HCT116 (cell line): Measurements from ENCODE around the gene SPDYE3. TPM values are rescaled to one million over a fixed set of nuclear protein-coding genes. Genes with fewer than 3 reads are reported as not detected.
A peak's percentile ranks its signal among the peaks of the same experiment; 100 is the strongest.
"Not testable (repeated sequence)": the region's sequence is repeated elsewhere in the genome, so short reads cannot be mapped to it uniquely, and the experiment has no call there.

Experiments used
- ATAC-seq: fragments of 200-7000 bp; cut with Tn5 transposase; 2 replicates; pipeline ENCODE4 v1.9.1; 2020; ENCODE audit warnings: mild to moderate bottlenecking, moderate library complexity
- BruUV-seq: library from RNA; stranded (reverse); fragments of 400-500 nt; replicated peaks from 2 replicates; lab custom pipeline; 2021; lab: Mats Ljungman, UMichigan
- CTCF ChIA-PET: fragments of 300-600 bp; sonication (Branson Sonifier 250); formaldehyde crosslinking; loops from one replicate; lab custom pipeline; 2021; ENCODE audit warnings: antibody characterized with exemption; lab: Charles Lee
- POLR2A ChIA-PET: fragments of 300-600, 350-600 bp; sonication (Branson Sonifier 250); formaldehyde crosslinking; loops from one replicate; lab custom pipeline; 2021; ENCODE audit warnings: antibody characterized with exemption; lab: Charles Lee
- RAD21 ChIA-PET, 2 experiments: fragments of 300-600 bp; sonication (Branson Sonifier 250); formaldehyde crosslinking; loops; one replicate each; lab custom pipeline; 2023; ENCODE audit warnings: low total read pairs in 2 of 2; ENCODE audit not compliant: uncharacterized antibody in 2 of 2, unreplicated experiment in 2 of 2, low non-redundant PET in 1 of 2; lab: Charles Lee
- DNase-seq: peaks from one replicate; pipeline ENCODE4 v3.0.0-alpha.2; 2010; ENCODE audit warnings: low read depth, low spot score
- H2AFZ ChIP-seq: fragments of 200-600 bp; shearing (Covaris generic), sonication (generic); 2 replicates; pipeline ENCODE4 v1.6.1; 2017; ENCODE audit warnings: low read depth, mixed run types, mixed read lengths, antibody characterized with exemption, low read length; ENCODE audit not compliant: poor library complexity, severe bottlenecking
- H3K27ac ChIP-seq: 2 replicates; pipeline ENCODE4 v1.5.1; 2012; ENCODE audit warnings: low read depth, low read length
- H3K27me3 ChIP-seq: fragments of 200-600 bp; sonication (generic); 2 replicates; pipeline ENCODE4 v1.6.1; 2016; ENCODE audit warnings: mixed run types, low read length, mixed read lengths; ENCODE audit not compliant: insufficient read depth
- H3K36me3 ChIP-seq, 2 experiments: fragments of 200-500 bp in 1 of 2; fragments of 200-600 bp in 1 of 2; sonication (Bioruptor generic) in 1 of 2; sonication (generic) in 1 of 2; 2 replicates each; pipeline versions ENCODE4 v1.5.1 to v1.6.1; 2014 to 2016; ENCODE audit warnings: low read length in 2 of 2, inconsistent platforms in 1 of 2, mixed read lengths in 1 of 2, mixed run types in 1 of 2; ENCODE audit not compliant: insufficient read depth in 2 of 2, control insufficient read depth in 1 of 2
- H3K4me1 ChIP-seq, 2 experiments: fragments of 200-600 bp in 1 of 2; sonication (generic) in 1 of 2; 2 replicates each; pipeline versions ENCODE4 v1.5.1 to v1.6.1; 2012 to 2017; ENCODE audit warnings: low read length in 2 of 2, inconsistent platforms in 1 of 2, mild to moderate bottlenecking in 1 of 2, mixed read lengths in 1 of 2, mixed run types in 1 of 2, moderate library complexity in 1 of 2; ENCODE audit not compliant: insufficient read depth in 2 of 2, control insufficient read depth in 1 of 2
- H3K4me2 ChIP-seq: fragments of 200-600 bp; sonication (generic); 2 replicates; pipeline ENCODE4 v1.6.1; 2017; ENCODE audit warnings: mixed run types, low read length, mixed read lengths
- H3K4me3 ChIP-seq, 2 experiments: fragments of 200-600 bp in 1 of 2; sonication (generic) in 1 of 2; replicated peaks in 1 of 2; 2 replicates each; pipeline ENCODE4 v1.5.1; 2011 to 2016; ENCODE audit warnings: low read length in 2 of 2, control low read depth in 1 of 2, low read depth in 1 of 2, mild to moderate bottlenecking in 1 of 2, mixed read lengths in 1 of 2, mixed run types in 1 of 2
- H3K79me2 ChIP-seq: fragments of 200-600 bp; sonication (generic); 2 replicates; pipeline ENCODE4 v1.6.1; 2017; ENCODE audit warnings: mild to moderate bottlenecking, mixed run types, low read length, moderate library complexity, mixed read lengths; ENCODE audit not compliant: insufficient read depth
- H3K9ac ChIP-seq: fragments of 200-600 bp; sonication (generic); 2 replicates; pipeline ENCODE4 v1.6.1; 2016; ENCODE audit warnings: low read length, mixed read lengths
- H3K9me2 ChIP-seq: fragments of 200-600 bp; sonication (generic), shearing (Covaris generic); 2 replicates; pipeline ENCODE4 v1.6.1; 2017; ENCODE audit warnings: mixed run types, mild to moderate bottlenecking, moderate library complexity; ENCODE audit not compliant: insufficient read depth
- H3K9me3 ChIP-seq, 2 experiments: fragments of 200-500 bp in 1 of 2; fragments of 200-600 bp in 1 of 2; sonication (Bioruptor generic) in 1 of 2; sonication (generic) in 1 of 2; 2 replicates each; pipeline ENCODE4 v1.6.1; 2014 to 2017; ENCODE audit warnings: low read length in 2 of 2, mixed read lengths in 2 of 2, inconsistent platforms in 1 of 2, low read depth in 1 of 2, mild to moderate bottlenecking in 1 of 2, mixed run types in 1 of 2, moderate library complexity in 1 of 2; ENCODE audit not compliant: control insufficient read depth in 1 of 2, insufficient read depth in 1 of 2
- H4K20me1 ChIP-seq: fragments of 200-600 bp; sonication (generic), shearing (Covaris generic); 2 replicates; pipeline ENCODE4 v1.6.1; 2017; ENCODE audit warnings: mixed run types, mild to moderate bottlenecking, moderate library complexity; ENCODE audit not compliant: insufficient read depth
- FOSL1 ChIP-seq: IDR thresholded peaks from 2 replicates; pipeline ENCODE4 v1.6.1; 2012; ENCODE audit warnings: low read depth
- JUND ChIP-seq: IDR thresholded peaks from 2 replicates; pipeline ENCODE4 v1.6.1; 2012
- intact Hi-C: fragments of 100-400 bp; cut with micrococcal nuclease; formaldehyde crosslinking; loops from 2 replicates; pipeline ENCODE4 v1.10.0; 2022
- total RNA-seq: library from RNA; stranded (reverse); gene quantifications from one replicate; pipeline ENCODE4 v1.2.1, GENCODE V29; 2021; ENCODE audit not compliant: unreplicated experiment
- TF ChIP-seq, protein P1 (sequence below), 3 experiments: fragments of 200-600 bp in 1 of 3; sonication (generic) in 1 of 3; IDR thresholded peaks in 2 of 3; conservative IDR thresholded peaks in 1 of 3; 2 replicates each; pipeline ENCODE4 v1.5.1; 2012 to 2017; ENCODE audit warnings: low read depth in 2 of 3, low read length in 2 of 3, antibody characterized with exemption in 1 of 3, borderline replicate concordance in 1 of 3, control low read depth in 1 of 3, mild to moderate bottlenecking in 1 of 3, mixed read lengths in 1 of 3, mixed run types in 1 of 3, moderate library complexity in 1 of 3; ENCODE audit not compliant: insufficient read depth in 1 of 3

The SPDYE3 gene
- total RNA-seq, 1 experiment from 2014 or later = not detected

DNA sequence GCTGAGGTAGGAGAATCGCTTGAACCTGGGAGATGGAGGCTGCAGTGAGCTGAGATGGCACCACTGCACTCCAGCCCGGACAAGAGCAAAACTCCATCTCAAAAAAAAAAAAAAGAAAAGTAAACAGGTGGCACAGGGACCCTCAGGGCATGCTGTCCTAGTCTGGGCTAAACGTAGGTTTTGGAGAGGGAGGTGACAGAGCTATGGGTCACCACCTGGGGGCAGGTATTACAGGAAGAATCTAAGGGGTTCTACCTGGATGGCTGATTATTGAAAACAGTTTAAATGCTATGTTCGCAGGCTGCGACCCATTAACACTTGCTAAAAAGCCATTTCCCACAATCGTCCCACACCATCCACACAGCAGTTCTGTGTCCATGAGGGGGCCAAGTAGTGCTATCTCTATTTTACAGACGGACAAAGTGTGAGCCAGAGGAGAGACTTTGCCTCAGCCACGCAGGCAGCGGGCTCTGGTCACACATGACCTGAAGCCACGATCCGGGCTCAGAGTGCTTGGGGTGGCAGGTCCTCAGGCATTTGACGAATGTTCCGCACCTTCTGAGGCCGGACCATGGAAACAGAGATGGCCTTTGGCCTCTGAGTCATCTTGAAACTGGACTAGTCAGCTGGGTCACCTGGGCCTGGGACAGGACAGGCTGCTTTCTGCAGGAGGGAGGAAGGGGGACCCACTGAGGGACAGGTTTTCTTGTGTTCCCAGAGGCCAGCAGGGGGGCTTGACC is 38.0 kb upstream of the SPDYE3 start:
- RAD21 ChIA-PET, H3K9me3 ChIP-seq, H4K20me1 ChIP-seq, intact Hi-C loops, H3K36me3 ChIP-seq, DNase-seq, POLR2A ChIA-PET, BruUV-seq, H3K9me2 ChIP-seq, H3K27me3 ChIP-seq, H2AFZ ChIP-seq: not testable (repeated sequence)
- CTCF ChIA-PET = interaction anchor here (1.5 kb wide), 1 partner anchor 137 kb away, joined by 3 read pairs; no protein-coding TSS in a partner anchor
- Histone ChIP-seq H3K4me3 (peak overlapping the region; percentile 17 to 45), H3K79me2 (peaks cover 13% of the 10 kb centered on the region; the same call in 1 of the 2 replicates), H3K4me1 (peaks cover 50 to 74% of the 10 kb centered on the region in 2 experiments), H3K9ac (peak overlapping the region; percentile 45), H3K4me2 (peak overlapping the region; percentile 71), H3K27ac (peak overlapping the region; percentile 66)
- TF ChIP-seq JUND (peak; percentile 55), FOSL1 (peak; percentile 60)
- TF ChIP-seq, protein P1, sequence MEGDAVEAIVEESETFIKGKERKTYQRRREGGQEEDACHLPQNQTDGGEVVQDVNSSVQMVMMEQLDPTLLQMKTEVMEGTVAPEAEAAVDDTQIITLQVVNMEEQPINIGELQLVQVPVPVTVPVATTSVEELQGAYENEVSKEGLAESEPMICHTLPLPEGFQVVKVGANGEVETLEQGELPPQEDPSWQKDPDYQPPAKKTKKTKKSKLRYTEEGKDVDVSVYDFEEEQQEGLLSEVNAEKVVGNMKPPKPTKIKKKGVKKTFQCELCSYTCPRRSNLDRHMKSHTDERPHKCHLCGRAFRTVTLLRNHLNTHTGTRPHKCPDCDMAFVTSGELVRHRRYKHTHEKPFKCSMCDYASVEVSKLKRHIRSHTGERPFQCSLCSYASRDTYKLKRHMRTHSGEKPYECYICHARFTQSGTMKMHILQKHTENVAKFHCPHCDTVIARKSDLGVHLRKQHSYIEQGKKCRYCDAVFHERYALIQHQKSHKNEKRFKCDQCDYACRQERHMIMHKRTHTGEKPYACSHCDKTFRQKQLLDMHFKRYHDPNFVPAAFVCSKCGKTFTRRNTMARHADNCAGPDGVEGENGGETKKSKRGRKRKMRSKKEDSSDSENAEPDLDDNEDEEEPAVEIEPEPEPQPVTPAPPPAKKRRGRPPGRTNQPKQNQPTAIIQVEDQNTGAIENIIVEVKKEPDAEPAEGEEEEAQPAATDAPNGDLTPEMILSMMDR (IDR thresholded peaks at IDR 0.05 in 2 of 3, conservative IDR thresholded peaks at IDR 0.05 in 1 of 3; ENCODE audit: borderline replicate concordance in 1 of 3, insufficient read depth in 1 of 3, low read depth in 2 of 3, low read length in 2 of 3) = peak in 2 of 3 experiments; percentile 18 to 25; a peak in 3 of 6 replicates
- ATAC-seq = peak; percentile 52

DNA sequence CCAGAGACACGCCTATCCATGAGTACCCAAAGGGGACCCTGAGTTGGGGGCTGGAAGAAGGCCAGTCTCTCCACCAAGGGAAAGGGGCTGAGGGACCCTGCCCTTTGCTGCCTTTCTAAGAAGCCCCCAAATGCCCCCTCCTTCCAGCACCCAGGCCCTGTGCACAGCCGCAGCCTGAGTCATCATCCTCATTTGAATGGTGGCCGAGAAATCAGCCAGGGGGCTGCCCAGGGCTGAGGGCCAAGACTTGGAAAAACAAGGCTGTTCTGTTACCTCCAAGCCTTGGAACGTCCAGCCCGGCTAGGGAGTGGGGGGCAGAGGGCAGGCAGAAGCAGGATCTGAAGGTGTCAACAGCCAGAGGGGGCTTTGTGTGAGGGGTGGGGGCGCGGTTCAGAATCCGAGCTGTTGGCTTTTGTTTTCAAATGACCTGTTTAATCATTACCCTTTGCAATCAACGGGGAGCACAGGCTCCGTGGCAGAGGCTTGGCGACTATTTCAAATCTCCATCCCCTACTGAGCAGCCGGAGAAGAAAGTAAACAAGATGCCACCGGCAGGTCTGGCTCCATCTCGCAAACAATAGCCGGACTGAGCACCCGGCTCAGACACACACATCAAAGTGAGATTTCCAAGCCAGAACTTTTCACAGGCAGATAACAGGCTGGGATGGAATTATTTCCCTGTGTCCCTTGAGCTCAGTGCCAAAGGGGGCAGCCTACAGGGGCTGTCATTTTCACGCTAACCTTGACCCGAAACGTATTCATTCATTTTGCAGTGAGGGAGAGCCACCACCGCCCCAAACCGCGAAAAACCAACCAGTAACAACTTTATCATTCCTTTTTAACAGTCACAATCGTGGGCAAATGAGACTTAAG is 37.2 kb upstream of the SPDYE3 start:
- peaks cover 13% of the 10 kb centered on the region; the same call in 1 of the 2 replicates for H3K79me2 ChIP-seq
- peak overlapping the region; percentile 49 for H3K9ac ChIP-seq
- H2AFZ ChIP-seq, intact Hi-C loops, H4K20me1 ChIP-seq, RAD21 ChIA-PET, H3K36me3 ChIP-seq, H3K9me2 ChIP-seq, H3K9me3 ChIP-seq, H3K27me3 ChIP-seq, POLR2A ChIA-PET, DNase-seq: not testable (repeated sequence)
- H3K4me2 ChIP-seq = peak overlapping the region; percentile 71
- H3K27ac ChIP-seq = peak overlapping the region; percentile 66
- H3K4me3 ChIP-seq = peak overlapping the region; percentile 50 to 57
- peaks cover 49 to 67% of the 10 kb centered on the region in 2 experiments for H3K4me1 ChIP-seq
- CTCF ChIA-PET = interaction anchor here (1.5 kb wide), 1 partner anchor 138 kb away, joined by 3 read pairs; no protein-coding TSS in a partner anchor
- peak; percentile 32 for ATAC-seq
- BruUV-seq = TSS peak; percentile 63

DNA sequence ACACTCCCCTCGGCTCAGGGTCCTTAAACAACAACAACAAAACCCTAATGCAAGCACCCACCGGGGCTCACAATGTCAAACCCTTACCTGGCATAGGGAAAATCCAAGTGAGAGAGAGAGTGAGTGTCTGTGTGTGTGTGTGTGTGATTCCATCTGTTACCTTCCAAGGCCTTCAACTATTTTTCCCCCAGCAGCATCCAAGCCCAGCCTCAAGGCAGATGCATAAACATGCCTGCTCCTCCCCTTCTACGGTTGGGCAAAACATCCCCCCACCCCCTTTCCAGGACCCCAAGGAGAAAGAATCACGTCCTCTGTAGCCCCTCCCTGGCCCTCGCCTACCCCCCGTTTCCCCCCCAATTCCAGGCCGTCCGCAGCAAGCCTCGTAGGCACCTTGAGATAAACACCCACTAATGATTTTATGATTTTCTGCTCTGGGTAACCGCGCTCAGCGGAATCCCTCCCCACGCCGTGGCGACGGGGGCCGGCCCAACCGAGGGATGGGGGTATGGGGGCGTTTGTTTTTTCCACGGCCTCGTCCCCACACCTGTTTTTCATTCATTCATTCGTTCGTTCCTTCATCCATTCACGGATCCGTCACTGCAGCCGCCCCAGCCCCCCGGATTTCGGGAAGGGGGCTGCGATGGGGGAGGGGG is 36.4 kb upstream of the SPDYE3 start:
- H3K36me3 ChIP-seq, H3K9me2 ChIP-seq, ATAC-seq, BruUV-seq, RAD21 ChIA-PET, H3K27me3 ChIP-seq, H2AFZ ChIP-seq, POLR2A ChIA-PET, H3K9me3 ChIP-seq, intact Hi-C loops, DNase-seq, H4K20me1 ChIP-seq: not testable (repeated sequence)
- CTCF ChIA-PET = interaction anchor here (1.5 kb wide), 1 partner anchor 138 kb away, joined by 3 read pairs; no protein-coding TSS in a partner anchor
- Histone ChIP-seq H3K9ac (peak overlapping the region; percentile 49), H3K4me2 (peak overlapping the region; percentile 71), H3K4me3 (peak overlapping the region; percentile 50 to 57), H3K4me1 (peaks cover 42 to 59% of the 10 kb centered on the region in 2 experiments), H3K27ac (peak overlapping the region; percentile 66), H3K79me2 (peaks cover 13% of the 10 kb centered on the region; the same call in 1 of the 2 replicates)
